GM12878 (cell line): ENCODE data around the gene AADAC. TPM values are rescaled to one million over a fixed set of nuclear protein-coding genes. Genes with fewer than 3 reads are reported as not detected.

ENCODE experiments used
- ASH2L ChIP-seq: fragments of 300-600, 200-600 bp; sonication (generic); IDR thresholded peaks from 2 replicates; pipeline ENCODE4 v1.6.1; 2017; ENCODE audit warnings: low read depth, mild to moderate bottlenecking, borderline replicate concordance
- EGR1 ChIP-seq, 2 experiments: IDR thresholded peaks; 1 replicate in 1 of 2; 2 replicates in 1 of 2; pipeline ENCODE4 v1.6.1; 2011 to 2012; ENCODE audit warnings: low read depth in 2 of 2, low read length in 2 of 2, borderline replicate concordance in 1 of 2, mild to moderate bottlenecking in 1 of 2, moderate library complexity in 1 of 2
- GABPA ChIP-seq: IDR thresholded peaks from 2 replicates; pipeline ENCODE4 v1.6.1; 2014; ENCODE audit warnings: antibody characterized with exemption, low read depth, mild to moderate bottlenecking, inconsistent platforms
- PAX5 ChIP-seq: IDR thresholded peaks from 2 replicates; pipeline ENCODE4 v1.6.1; 2011; ENCODE audit warnings: low read depth, low read length, borderline replicate concordance
- SREBF1 ChIP-seq: IDR thresholded peaks from 2 replicates; pipeline ENCODE4 v1.6.1; 2012; ENCODE audit warnings: mild to moderate bottlenecking, low read length
- STAT1 ChIP-seq: fragments of 450-650 bp; conservative IDR thresholded peaks from 2 replicates; pipeline ENCODE4 v1.6.1; 2014; ENCODE audit warnings: antibody characterized with exemption, mild to moderate bottlenecking
- ZBTB40 ChIP-seq: fragments of 450-650 bp; IDR thresholded peaks from 2 replicates; pipeline ENCODE4 v1.6.1; 2016; ENCODE audit warnings: mild to moderate bottlenecking, moderate library complexity, borderline replicate concordance
- polyA plus RNA-seq, 11 experiments: library from polyadenylated mRNA; depleted of rRNA in 4 of 11; unstranded in 6 of 11; stranded (reverse) in 5 of 11; fragments of >200 nt; fragmentation: Nextera tagmentation in 4 of 11; fragmentation: Illumina TruSeq in 1 of 11; extraction: Ambion mirVana in 4 of 11; extraction: Trizol in 1 of 11; gene quantifications; 1 replicate in 1 of 11; 2 replicates in 10 of 11; pipeline versions ENCODE4 v1.2.1 to v1.2.3, GENCODE V29; 2011 to 2016; ENCODE audit warnings: inconsistent platforms in 2 of 11, missing spikeins in 2 of 11, low read depth in 1 of 11
- total RNA-seq, 4 experiments: library from RNA; depleted of rRNA in 3 of 4; stranded (reverse); fragments of >200 nt in 3 of 4; fragmentation: Illumina TruSeq in 1 of 4; extraction: Trizol in 1 of 4; gene quantifications; 2 replicates each; pipeline versions ENCODE4 v1.2.1 to v1.2.3, GENCODE V29; 2013 to 2021

Gene AADAC
- total and polyA plus RNA-seq, 10 of the 15 experiments (the other 5 are each of a cell fraction or from before 2014, with no cell fraction given), result 0.13 TPM; not detected in 9

GRCh38 chr3:151774910-151775309, 39.0 kb upstream of the AADAC start (continued):
- TF ChIP-seq ZBTB40, result no peak
- TF ChIP-seq PAX5, result no peak
- TF ChIP-seq SREBF1, result no peak
- TF ChIP-seq EGR1 (IDR thresholded peaks at IDR 0.05; ENCODE audit: borderline replicate concordance in 1 of 2, low read depth in 2 of 2, low read length in 2 of 2), result no peak
- no peak for TF ChIP-seq ASH2L
- TF ChIP-seq STAT1, result no peak
- TF ChIP-seq GABPA, result no peak
- TF ChIP-seq, all 136 proteins: peak for 0
